ENCODE results near the gene FHOD3.

DNA sequence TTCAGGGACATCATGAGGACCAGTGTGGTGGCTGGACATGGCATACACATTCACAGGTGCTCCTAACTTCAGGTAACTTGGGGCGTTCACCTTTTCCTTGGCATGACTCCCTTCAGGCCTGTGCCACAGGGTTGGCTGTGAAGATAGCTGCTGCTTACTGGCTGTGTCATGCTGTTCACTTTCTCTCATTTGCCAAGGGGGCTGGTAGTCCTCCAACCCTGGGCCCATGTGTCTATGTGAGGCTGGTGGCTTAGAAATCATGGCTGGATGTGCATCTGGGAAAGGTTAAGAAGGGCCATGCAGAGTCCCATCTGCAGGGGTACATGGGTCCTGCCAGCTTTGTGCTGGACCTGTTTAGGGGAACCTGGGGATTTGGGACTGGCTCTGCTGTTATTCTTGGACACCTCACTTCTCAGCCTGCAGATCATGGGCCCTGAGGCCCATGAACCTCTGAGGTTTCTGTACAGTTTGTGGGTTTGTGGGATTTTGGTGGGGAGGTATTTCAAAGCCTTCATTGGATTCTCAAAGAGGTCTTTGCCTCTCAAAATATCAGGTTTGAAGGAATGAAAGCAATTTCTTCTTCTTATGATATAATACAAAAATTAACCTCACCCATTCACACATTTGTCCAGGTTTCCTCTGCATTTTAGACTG, 62.9 kb downstream of the FHOD3 start:
- no peak for TF ChIP-seq CTCF (IDR thresholded peaks at IDR 0.05)
- TF ChIP-seq POLR2A (IDR thresholded peaks at IDR 0.05) = no peak
